ENCODE data around the gene PTPRN2. TPM values are rescaled to one million over a fixed set of nuclear protein-coding genes. Genes with fewer than 3 reads are reported as not detected.

Gene PTPRN2
- total and polyA plus RNA-seq, 9 of the 15 experiments (the other 6 are each of a cell fraction or from before 2014, with no cell fraction given) = not detected

GRCh38 chr7:158500651-158501052 lies 87.0 kb downstream of the PTPRN2 start:
- Histone ChIP-seq H3K36me3 (ENCODE audit: control insufficient read depth, insufficient read depth, low read length) (no peaks in the 10 kb centered on the region), H3K9me3 (replicated peaks; ENCODE audit: control insufficient read depth, insufficient read depth, low read depth, low read length) (no peaks in the 10 kb centered on the region), H3K4me3 (no peak overlapping the region), H3K27ac (ENCODE audit: extremely low read depth, low read depth, low read length) (no peak overlapping the region), H3K79me2 (ENCODE audit: control insufficient read depth, insufficient read depth, low read length) (no peaks in the 10 kb centered on the region), H3K4me2 (ENCODE audit: insufficient read depth, low read length) (no peak overlapping the region), H4K20me1 (replicated peaks; ENCODE audit: control insufficient read depth, insufficient read depth, low read length) (0 out of 2 replicates have a peak, but pooled peaks cover 8% of the 10 kb centered on the region), H3K9me1 (ENCODE audit: control insufficient read depth, insufficient read depth, low read length) (no peaks in the 10 kb centered on the region), H3K27me3 (ENCODE audit: control insufficient read depth in 2 of 2, insufficient read depth in 2 of 2, low read length in 2 of 2) (peaks cover 34 to 59% of the 10 kb centered on the region in 2 experiments), H3K9ac (ENCODE audit: insufficient read depth in 1 of 2, low read depth in 2 of 2, low read length in 2 of 2) (peak overlapping the region in 1 of 2 experiments; percentile 39; a peak in 1 of 4 replicates), H2AFZ (ENCODE audit: low read depth, low read length) (peak overlapping the region; percentile 53; the same call in 1 of the 2 replicates), H3K4me1 (replicated peaks in 1 of 2; ENCODE audit: control insufficient read depth in 2 of 2, insufficient read depth in 2 of 2, low read length in 2 of 2) (peaks cover 0 to 5% of the 10 kb centered on the region in 2 experiments; a peak in 2 of 5 replicates)
- ATAC-seq (peak; percentile 73), FAIRE-seq (no peak), DNase-seq (ENCODE audit: extremely low read depth in 1 of 4, low spot score in 3 of 4) (peak in 1 of 4 experiments; percentile 14)
- no TSS peak for BruUV-seq (replicated peaks)
- WGBS (ENCODE audit: insufficient coverage, low coverage, missing lambda C conversion rate) = 5% methylated on average over 29 of the region's 29 CpGs
- POLR2A ChIA-PET = no interaction called here
- in situ Hi-C loops (cut with MboI) (loop anchor here (5.0 kb wide), 1 partner anchor 77 kb away; no protein-coding TSS in a partner anchor), intact Hi-C loops (cut with micrococcal nuclease) (no loop called here)
- CTCF ChIA-PET (ENCODE audit: low intra/inter-chr PET ratio) = no interaction called here
- TF ChIP-seq ZNF253 (CRISPR knock-in tag; conservative IDR thresholded peaks at IDR 0.05) = no peak
- peak; percentile 67 for TF ChIP-seq L3MBTL2 (IDR thresholded peaks at IDR 0.05)
- TF ChIP-seq MYBL2 (IDR thresholded peaks at IDR 0.05; ENCODE audit: low read depth) = no peak
- TF ChIP-seq MYBL2 (CRISPR knock-in tag; IDR thresholded peaks at IDR 0.05; ENCODE audit: borderline replicate concordance) = no peak
- TF ChIP-seq ZNF318 (IDR thresholded peaks at IDR 0.05; ENCODE audit: borderline replicate concordance in 1 of 2, low read depth in 1 of 2) = no peak
- TF ChIP-seq NR2F6 (CRISPR knock-in tag; IDR thresholded peaks at IDR 0.05) = no peak
- TF ChIP-seq ZSCAN32 (CRISPR knock-in tag; IDR thresholded peaks at IDR 0.05) = no peak
- no peak for TF ChIP-seq ARID2 (IDR thresholded peaks at IDR 0.05)
- TF ChIP-seq, protein P1, sequence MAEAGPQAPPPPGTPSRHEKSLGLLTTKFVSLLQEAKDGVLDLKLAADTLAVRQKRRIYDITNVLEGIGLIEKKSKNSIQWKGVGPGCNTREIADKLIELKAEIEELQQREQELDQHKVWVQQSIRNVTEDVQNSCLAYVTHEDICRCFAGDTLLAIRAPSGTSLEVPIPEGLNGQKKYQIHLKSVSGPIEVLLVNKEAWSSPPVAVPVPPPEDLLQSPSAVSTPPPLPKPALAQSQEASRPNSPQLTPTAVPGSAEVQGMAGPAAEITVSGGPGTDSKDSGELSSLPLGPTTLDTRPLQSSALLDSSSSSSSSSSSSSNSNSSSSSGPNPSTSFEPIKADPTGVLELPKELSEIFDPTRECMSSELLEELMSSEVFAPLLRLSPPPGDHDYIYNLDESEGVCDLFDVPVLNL (CRISPR knock-in tag; IDR thresholded peaks at IDR 0.05; ENCODE audit: low read depth) = no peak
- TF ChIP-seq HDAC3 (IDR thresholded peaks at IDR 0.05; ENCODE audit: borderline replicate concordance, partially characterized antibody) = no peak
- TF ChIP-seq, protein P2, sequence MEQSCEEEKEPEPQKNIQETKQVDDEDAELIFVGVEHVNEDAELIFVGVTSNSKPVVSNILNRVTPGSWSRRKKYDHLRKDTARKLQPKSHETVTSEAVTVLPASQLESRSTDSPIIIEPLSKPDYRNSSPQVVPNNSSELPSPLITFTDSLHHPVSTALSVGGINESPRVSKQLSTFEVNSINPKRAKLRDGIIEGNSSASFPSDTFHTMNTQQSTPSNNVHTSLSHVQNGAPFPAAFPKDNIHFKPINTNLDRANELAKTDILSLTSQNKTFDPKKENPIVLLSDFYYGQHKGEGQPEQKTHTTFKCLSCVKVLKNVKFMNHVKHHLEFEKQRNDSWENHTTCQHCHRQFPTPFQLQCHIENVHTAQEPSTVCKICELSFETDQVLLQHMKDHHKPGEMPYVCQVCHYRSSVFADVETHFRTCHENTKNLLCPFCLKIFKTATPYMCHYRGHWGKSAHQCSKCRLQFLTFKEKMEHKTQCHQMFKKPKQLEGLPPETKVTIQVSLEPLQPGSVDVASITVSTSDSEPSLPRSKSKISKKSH (CRISPR knock-in tag; IDR thresholded peaks at IDR 0.05) = no peak
